Natural killer cell (primary cell): ENCODE results near the gene LYRM1. TPM values are rescaled to one million over a fixed set of nuclear protein-coding genes. Genes with fewer than 3 reads are reported as not detected.

Experiments
- ATAC-seq, 3 donors: fragments of 150-1000 bp in 2 of 3; fragments of 200-7000 bp in 1 of 3; cut with Tn5 transposase; 1 replicate in 1 of 3; 2 replicates in 2 of 3; pipeline ENCODE4 v1.10.0; 2021; ENCODE audit warnings: mild to moderate bottlenecking in 2 of 3, moderate library complexity in 2 of 3
- DNase-seq, 2 donors: peaks; one replicate each; pipeline versions ENCODE4 v3.0.0 to v3.0.0-alpha.2; 2013 to 2021; ENCODE audit warnings: mixed read lengths in 1 of 2
- H3K27ac ChIP-seq: one replicate; pipeline ENCODE4 v1.5.1; 2013; ENCODE audit warnings: mild to moderate bottlenecking, low read length
- H3K27me3 ChIP-seq: one replicate; pipeline ENCODE4 v1.6.1; 2013; ENCODE audit warnings: low read length; ENCODE audit not compliant: control insufficient read depth, insufficient read depth
- H3K36me3 ChIP-seq: one replicate; pipeline ENCODE4 v1.6.1; 2013; ENCODE audit warnings: low read length; ENCODE audit not compliant: control insufficient read depth, insufficient read depth
- H3K4me1 ChIP-seq: one replicate; pipeline ENCODE4 v1.6.1; 2013; ENCODE audit warnings: low read length; ENCODE audit not compliant: control insufficient read depth, insufficient read depth
- H3K4me3 ChIP-seq: one replicate; pipeline ENCODE4 v1.5.1; 2013; ENCODE audit warnings: low read length
- H3K9me3 ChIP-seq: one replicate; pipeline ENCODE4 v1.6.1; 2013; ENCODE audit warnings: low read length; ENCODE audit not compliant: control insufficient read depth, insufficient read depth
- H3K27ac Mint-ChIP-seq, 2 donors: one replicate each; pipeline ENCODE4 v1.8.0; 2022; ENCODE audit warnings: mild to moderate bottlenecking in 2 of 2, mixed read lengths in 2 of 2, moderate library complexity in 1 of 2
- H3K27me3 Mint-ChIP-seq, 2 donors: one replicate each; pipeline ENCODE4 v1.8.0; 2022; ENCODE audit warnings: low read depth in 2 of 2, mixed read lengths in 2 of 2
- H3K36me3 Mint-ChIP-seq: one replicate; pipeline ENCODE4 v1.8.0; 2022; ENCODE audit warnings: mixed read lengths
- H3K4me1 Mint-ChIP-seq, 2 donors: one replicate each; pipeline ENCODE4 v1.8.0; 2022; ENCODE audit warnings: mixed read lengths in 2 of 2
- H3K4me3 Mint-ChIP-seq: one replicate; pipeline ENCODE4 v1.8.0; 2022; ENCODE audit warnings: mild to moderate bottlenecking, moderate library complexity, mixed read lengths
- H3K9me3 Mint-ChIP-seq, 2 donors: one replicate each; pipeline ENCODE4 v1.8.0; 2022; ENCODE audit warnings: mixed read lengths in 2 of 2
- WGBS: methylation state at CpG from one replicate; pipeline ENCODE4 v1.1.7; 2013; ENCODE audit warnings: missing lambda C conversion rate; ENCODE audit not compliant: insufficient coverage; 5-methylcytosine and 5-hydroxymethylcytosine counted together
- intact Hi-C: fragments of 100-400 bp; cut with micrococcal nuclease; formaldehyde crosslinking; loops from one replicate; pipeline ENCODE4 v1.14.2; 2022
- total RNA-seq, 4 donors: library from RNA; stranded (reverse); fragments of 120-200 nt in 1 of 4; gene quantifications; one replicate each; pipeline versions ENCODE4 v1.2.3 to v1.2.4, GENCODE V29; 2013 to 2022
- TF ChIP-seq, protein P1 (sequence below): fragments of 200-600 bp; IDR thresholded peaks from one replicate; pipeline ENCODE4 v1.8.0; 2022; ENCODE audit warnings: antibody characterized with exemption

The LYRM1 gene
- total RNA-seq, 3 donors from 2014 or later (not counting 1 experiment from before 2014, with no cell fraction given): 15.3 to 25.7 (median 17.2) TPM

DNA sequence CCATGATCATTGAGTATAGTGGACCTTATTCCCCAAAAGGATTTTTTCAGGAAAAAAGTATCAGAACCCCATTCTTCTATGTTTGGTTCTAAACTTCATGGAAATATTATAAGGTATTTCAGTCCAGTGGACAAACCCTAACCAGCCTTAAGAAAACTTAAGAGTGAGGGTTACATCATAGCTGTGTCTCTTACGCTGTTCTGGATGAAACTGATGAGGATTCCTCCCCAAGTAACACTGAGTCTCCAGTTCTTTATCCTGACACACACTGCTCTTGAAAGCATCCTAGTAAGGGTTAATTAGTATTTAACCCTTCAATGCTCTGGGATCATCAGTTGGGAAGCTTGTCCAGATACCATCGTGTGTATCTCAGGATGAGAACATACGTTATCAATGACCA lies 5.0 kb downstream of the LYRM1 start:
- H3K36me3 Mint-ChIP-seq: no peaks in the 10 kb centered on the region
- no peaks in the 10 kb centered on the region for H3K9me3 ChIP-seq
- intact Hi-C loops: no loop called here
- WGBS: no CpG with 5 or more reads among the region's 3 CpGs
- TF ChIP-seq, protein P1, sequence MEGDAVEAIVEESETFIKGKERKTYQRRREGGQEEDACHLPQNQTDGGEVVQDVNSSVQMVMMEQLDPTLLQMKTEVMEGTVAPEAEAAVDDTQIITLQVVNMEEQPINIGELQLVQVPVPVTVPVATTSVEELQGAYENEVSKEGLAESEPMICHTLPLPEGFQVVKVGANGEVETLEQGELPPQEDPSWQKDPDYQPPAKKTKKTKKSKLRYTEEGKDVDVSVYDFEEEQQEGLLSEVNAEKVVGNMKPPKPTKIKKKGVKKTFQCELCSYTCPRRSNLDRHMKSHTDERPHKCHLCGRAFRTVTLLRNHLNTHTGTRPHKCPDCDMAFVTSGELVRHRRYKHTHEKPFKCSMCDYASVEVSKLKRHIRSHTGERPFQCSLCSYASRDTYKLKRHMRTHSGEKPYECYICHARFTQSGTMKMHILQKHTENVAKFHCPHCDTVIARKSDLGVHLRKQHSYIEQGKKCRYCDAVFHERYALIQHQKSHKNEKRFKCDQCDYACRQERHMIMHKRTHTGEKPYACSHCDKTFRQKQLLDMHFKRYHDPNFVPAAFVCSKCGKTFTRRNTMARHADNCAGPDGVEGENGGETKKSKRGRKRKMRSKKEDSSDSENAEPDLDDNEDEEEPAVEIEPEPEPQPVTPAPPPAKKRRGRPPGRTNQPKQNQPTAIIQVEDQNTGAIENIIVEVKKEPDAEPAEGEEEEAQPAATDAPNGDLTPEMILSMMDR: no peak
- H3K27me3 Mint-ChIP-seq: no peaks in the 10 kb centered on the region
- H3K9me3 Mint-ChIP-seq: no peaks in the 10 kb centered on the region
- peaks cover 45 to 52% of the 10 kb centered on the region in 2 donors for H3K4me1 Mint-ChIP-seq
- no peak overlapping the region for H3K4me3 ChIP-seq
- H3K27me3 ChIP-seq: no peaks in the 10 kb centered on the region
- H3K4me3 Mint-ChIP-seq: no peak overlapping the region
- peaks cover 2% of the 10 kb centered on the region for H3K36me3 ChIP-seq
- DNase-seq (no peak), ATAC-seq (no peak)
- no peak overlapping the region for H3K27ac ChIP-seq
- peaks cover 26% of the 10 kb centered on the region for H3K4me1 ChIP-seq
- H3K27ac Mint-ChIP-seq: peak overlapping the region in 1 of 2 donors; percentile 96

DNA sequence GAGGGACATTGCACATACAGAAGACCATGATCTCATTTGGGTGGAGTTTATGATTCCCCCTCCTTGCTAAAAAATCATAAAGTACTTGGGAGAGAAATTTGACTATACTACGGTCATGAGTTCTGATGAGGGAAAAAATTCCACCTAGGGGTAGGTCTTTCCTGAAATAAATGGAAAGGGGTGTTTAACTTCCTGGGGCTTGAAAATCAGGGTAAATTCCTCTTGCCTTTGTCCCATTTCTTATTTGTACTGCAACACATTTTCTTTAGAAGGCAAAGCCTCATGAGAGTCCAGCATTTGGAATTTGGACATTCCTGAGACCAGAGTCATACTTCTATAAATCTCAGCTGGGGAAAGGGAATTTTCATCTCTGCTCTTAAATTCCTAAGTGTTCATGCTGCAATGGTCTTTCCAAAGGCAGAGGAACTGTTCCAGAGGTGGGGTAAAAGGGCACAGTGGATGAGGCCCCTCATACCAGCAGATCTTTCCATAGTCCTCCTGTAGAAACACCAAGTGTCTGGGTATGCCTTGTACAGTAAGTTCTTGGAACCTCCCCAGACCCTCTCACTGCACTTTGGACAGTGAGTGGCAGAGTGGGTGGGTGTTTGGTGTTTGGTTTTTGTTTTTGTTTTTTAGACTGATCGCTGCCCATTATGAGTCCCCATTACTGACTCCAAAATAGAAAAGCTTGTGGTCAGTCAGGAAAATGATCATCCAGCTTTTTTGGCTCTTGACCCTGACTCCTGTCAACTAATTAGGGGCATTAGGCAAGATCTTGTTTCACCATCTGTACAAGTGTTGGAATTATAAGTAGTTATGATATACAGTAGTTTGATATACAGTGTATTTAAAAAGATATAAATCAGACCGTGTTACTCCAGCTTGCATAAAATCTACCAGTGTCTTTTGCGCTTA lies 6.0 kb downstream of the LYRM1 start:
- no peak overlapping the region for H3K4me3 Mint-ChIP-seq
- ATAC-seq (no peak), DNase-seq (no peak)
- Histone ChIP-seq H3K36me3 (peaks cover 2% of the 10 kb centered on the region), H3K4me3 (no peak overlapping the region), H3K9me3 (no peaks in the 10 kb centered on the region), H3K27me3 (no peaks in the 10 kb centered on the region), H3K4me1 (peaks cover 20% of the 10 kb centered on the region), H3K27ac (no peak overlapping the region)
- TF ChIP-seq, protein P1: no peak
- H3K4me1 Mint-ChIP-seq: peaks cover 35 to 47% of the 10 kb centered on the region in 2 donors
- H3K9me3 Mint-ChIP-seq: no peaks in the 10 kb centered on the region
- intact Hi-C loops: no loop called here
- WGBS: 96% methylated on average over 4 of the region's 4 CpGs
- H3K27ac Mint-ChIP-seq: no peak overlapping the region
- no peaks in the 10 kb centered on the region for H3K27me3 Mint-ChIP-seq
- no peaks in the 10 kb centered on the region for H3K36me3 Mint-ChIP-seq

DNA sequence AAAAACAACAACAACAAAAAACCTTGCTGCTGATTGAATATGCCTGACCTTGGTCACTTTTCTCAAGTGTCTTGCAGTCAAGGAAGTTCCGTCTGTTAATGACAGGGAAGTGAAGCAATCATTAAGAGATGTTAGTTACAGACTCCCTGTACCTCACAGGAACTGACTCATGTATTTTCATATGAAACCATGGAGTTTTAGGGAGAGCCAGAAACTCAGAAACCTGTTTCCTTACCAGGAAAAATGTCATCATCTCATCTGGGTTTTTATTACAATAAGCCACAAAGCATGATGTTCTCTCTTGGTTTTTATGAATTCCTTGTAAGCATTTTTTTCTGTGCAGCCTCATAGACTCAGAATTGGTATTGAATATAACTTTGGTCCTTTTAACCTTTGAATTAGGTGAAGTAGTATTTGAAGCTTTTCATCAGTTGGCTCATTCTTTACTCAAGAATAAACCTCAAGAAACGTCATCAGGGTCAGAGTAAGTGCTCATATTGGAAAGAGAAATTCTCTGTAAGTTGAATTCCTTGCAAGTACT lies 10.3 kb downstream of the LYRM1 start:
- Histone ChIP-seq H3K4me3 (no peak overlapping the region), H3K27ac (no peak overlapping the region), H3K4me1 (no peaks in the 10 kb centered on the region), H3K9me3 (no peaks in the 10 kb centered on the region), H3K27me3 (no peaks in the 10 kb centered on the region), H3K36me3 (peaks cover 2% of the 10 kb centered on the region)
- 0% methylated on average over 1 of the region's 2 CpGs for WGBS
- DNase-seq: no peak
- H3K9me3 Mint-ChIP-seq: no peaks in the 10 kb centered on the region
- no peak overlapping the region for H3K27ac Mint-ChIP-seq
- TF ChIP-seq, protein P1: no peak
- no peaks in the 10 kb centered on the region for H3K27me3 Mint-ChIP-seq
- no peaks in the 10 kb centered on the region for H3K36me3 Mint-ChIP-seq
- H3K4me1 Mint-ChIP-seq: peaks cover 2 to 15% of the 10 kb centered on the region in 2 donors
- intact Hi-C loops: no loop called here
- no peak overlapping the region for H3K4me3 Mint-ChIP-seq
- ATAC-seq: peak in 1 of 3 donors; percentile 81
